Measurements from ENCODE around the gene KRT9. TPM values are rescaled to one million over a fixed set of nuclear protein-coding genes. Genes with fewer than 3 reads are reported as not detected.

Gene KRT9
- total and polyA plus RNA-seq, 2 of the 13 experiments (the other 11 are each of a cell fraction or from before 2014, with no cell fraction given), result not detected

GRCh38 chr17:41548844-41549595 lies 22.8 kb downstream of the KRT9 start (continued):
- TF ChIP-seq CREBL2 (CRISPR knock-in tag; IDR thresholded peaks at IDR 0.05; ENCODE audit: borderline replicate concordance) (0 out of 2 replicates have a peak, but pooled peaks have one; percentile 48), ZBED4 (CRISPR knock-in tag; IDR thresholded peaks at IDR 0.05; ENCODE audit: borderline replicate concordance) (no peak), REL (CRISPR knock-in tag; conservative IDR thresholded peaks at IDR 0.05) (no peak), LCORL (IDR thresholded peaks at IDR 0.05) (no peak), LCORL (CRISPR knock-in tag; IDR thresholded peaks at IDR 0.05) (no peak; the same call in 1 of the 2 replicates), ZNF101 (CRISPR knock-in tag; IDR thresholded peaks at IDR 0.05; ENCODE audit: borderline replicate concordance, low read depth) (no peak), ZNF235 (CRISPR knock-in tag; IDR thresholded peaks at IDR 0.05; ENCODE audit: borderline replicate concordance) (no peak), MED1 (CRISPR knock-in tag; IDR thresholded peaks at IDR 0.05) (no peak), RNF2 (conservative IDR thresholded peaks at IDR 0.05; ENCODE audit: low read depth) (0 out of 2 replicates have a peak, but pooled peaks have one; percentile 60), FOSL1 (CRISPR knock-in tag; IDR thresholded peaks at IDR 0.05; ENCODE audit: borderline replicate concordance) (no peak), SP1 (IDR thresholded peaks at IDR 0.05) (no peak), SP1 (CRISPR knock-in tag; IDR thresholded peaks at IDR 0.05) (no peak; the same call in 1 of the 2 replicates)
- TF ChIP-seq, protein P1, sequence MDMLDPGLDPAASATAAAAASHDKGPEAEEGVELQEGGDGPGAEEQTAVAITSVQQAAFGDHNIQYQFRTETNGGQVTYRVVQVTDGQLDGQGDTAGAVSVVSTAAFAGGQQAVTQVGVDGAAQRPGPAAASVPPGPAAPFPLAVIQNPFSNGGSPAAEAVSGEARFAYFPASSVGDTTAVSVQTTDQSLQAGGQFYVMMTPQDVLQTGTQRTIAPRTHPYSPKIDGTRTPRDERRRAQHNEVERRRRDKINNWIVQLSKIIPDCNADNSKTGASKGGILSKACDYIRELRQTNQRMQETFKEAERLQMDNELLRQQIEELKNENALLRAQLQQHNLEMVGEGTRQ (IDR thresholded peaks at IDR 0.05; ENCODE audit: low read depth, low read length), result no peak
- TF ChIP-seq, protein P1 (CRISPR knock-in tag; IDR thresholded peaks at IDR 0.05; ENCODE audit: borderline replicate concordance), result no peak
- TF ChIP-seq, protein P2, sequence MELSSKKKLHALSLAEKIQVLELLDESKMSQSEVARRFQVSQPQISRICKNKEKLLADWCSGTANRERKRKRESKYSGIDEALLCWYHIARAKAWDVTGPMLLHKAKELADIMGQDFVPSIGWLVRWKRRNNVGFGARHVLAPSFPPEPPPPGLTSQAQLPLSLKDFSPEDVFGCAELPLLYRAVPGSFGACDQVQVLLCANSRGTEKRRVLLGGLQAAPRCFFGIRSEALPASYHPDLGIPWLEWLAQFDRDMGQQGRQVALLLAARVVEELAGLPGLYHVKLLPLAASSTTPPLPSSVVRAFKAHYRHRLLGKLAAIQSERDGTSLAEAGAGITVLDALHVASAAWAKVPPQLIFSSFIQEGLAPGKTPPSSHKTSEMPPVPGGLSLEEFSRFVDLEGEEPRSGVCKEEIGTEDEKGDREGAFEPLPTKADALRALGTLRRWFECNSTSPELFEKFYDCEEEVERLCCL (CRISPR knock-in tag; IDR thresholded peaks at IDR 0.05; ENCODE audit: borderline replicate concordance), result no peak; the same call in 1 of the 2 replicates
- TF ChIP-seq, protein P3, sequence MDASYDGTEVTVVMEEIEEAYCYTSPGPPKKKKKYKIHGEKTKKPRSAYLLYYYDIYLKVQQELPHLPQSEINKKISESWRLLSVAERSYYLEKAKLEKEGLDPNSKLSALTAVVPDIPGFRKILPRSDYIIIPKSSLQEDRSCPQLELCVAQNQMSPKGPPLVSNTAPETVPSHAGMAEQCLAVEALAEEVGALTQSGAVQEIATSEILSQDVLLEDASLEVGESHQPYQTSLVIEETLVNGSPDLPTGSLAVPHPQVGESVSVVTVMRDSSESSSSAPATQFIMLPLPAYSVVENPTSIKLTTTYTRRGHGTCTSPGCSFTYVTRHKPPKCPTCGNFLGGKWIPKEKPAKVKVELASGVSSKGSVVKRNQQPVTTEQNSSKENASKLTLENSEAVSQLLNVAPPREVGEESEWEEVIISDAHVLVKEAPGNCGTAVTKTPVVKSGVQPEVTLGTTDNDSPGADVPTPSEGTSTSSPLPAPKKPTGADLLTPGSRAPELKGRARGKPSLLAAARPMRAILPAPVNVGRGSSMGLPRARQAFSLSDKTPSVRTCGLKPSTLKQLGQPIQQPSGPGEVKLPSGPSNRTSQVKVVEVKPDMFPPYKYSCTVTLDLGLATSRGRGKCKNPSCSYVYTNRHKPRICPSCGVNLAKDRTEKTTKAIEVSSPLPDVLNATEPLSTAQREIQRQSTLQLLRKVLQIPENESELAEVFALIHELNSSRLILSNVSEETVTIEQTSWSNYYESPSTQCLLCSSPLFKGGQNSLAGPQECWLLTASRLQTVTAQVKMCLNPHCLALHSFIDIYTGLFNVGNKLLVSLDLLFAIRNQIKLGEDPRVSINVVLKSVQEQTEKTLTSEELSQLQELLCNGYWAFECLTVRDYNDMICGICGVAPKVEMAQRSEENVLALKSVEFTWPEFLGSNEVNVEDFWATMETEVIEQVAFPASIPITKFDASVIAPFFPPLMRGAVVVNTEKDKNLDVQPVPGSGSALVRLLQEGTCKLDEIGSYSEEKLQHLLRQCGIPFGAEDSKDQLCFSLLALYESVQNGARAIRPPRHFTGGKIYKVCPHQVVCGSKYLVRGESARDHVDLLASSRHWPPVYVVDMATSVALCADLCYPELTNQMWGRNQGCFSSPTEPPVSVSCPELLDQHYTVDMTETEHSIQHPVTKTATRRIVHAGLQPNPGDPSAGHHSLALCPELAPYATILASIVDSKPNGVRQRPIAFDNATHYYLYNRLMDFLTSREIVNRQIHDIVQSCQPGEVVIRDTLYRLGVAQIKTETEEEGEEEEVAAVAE (CRISPR knock-in tag; IDR thresholded peaks at IDR 0.05; ENCODE audit: borderline replicate concordance), result no peak

All from HepG2 (cell line).